ENCODE measurements around the gene OPRL1.
"Not testable (repeated sequence)": the region's sequence is repeated elsewhere in the genome, so short reads cannot be mapped to it uniquely, and the experiment has no call there.

The OPRL1 gene

GRCh38 chr20:64087226-64087825 lies 7.4 kb downstream of the OPRL1 start:
- DNase-seq: not testable (repeated sequence)

- not testable (repeated sequence) for DNase-seq
Measured at GRCh38 chr20:64088586-64088985, 8.7 kb downstream of the OPRL1 start.

GRCh38 chr20:64090165-64090564 lies 10.3 kb downstream of the OPRL1 start:
- no peak for DNase-seq

DNA sequence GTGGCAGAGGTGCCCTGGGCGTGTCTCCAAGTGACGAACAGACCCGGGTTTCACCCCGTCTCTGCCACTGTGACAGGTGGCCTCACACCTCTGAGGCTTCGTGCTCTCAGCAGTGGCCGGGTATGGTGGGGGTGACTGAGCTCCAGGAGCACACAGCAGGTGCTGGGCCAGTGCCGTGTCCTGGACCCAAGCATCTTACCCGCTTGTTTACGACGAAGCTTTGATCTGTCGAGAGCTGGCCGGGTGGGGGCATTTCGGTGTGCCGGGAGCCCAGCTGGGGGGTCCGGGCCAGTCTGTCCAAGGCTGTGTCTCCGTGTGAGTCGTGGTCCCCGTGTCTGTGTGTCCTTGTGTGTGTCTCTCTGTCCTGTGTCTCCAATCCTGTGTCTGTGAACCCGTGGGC lies 11.5 kb downstream of the OPRL1 start:
- no peak for DNase-seq

GRCh38 chr20:64091770-64092169 lies 11.9 kb downstream of the OPRL1 start:
- DNase-seq: no peak

DNA sequence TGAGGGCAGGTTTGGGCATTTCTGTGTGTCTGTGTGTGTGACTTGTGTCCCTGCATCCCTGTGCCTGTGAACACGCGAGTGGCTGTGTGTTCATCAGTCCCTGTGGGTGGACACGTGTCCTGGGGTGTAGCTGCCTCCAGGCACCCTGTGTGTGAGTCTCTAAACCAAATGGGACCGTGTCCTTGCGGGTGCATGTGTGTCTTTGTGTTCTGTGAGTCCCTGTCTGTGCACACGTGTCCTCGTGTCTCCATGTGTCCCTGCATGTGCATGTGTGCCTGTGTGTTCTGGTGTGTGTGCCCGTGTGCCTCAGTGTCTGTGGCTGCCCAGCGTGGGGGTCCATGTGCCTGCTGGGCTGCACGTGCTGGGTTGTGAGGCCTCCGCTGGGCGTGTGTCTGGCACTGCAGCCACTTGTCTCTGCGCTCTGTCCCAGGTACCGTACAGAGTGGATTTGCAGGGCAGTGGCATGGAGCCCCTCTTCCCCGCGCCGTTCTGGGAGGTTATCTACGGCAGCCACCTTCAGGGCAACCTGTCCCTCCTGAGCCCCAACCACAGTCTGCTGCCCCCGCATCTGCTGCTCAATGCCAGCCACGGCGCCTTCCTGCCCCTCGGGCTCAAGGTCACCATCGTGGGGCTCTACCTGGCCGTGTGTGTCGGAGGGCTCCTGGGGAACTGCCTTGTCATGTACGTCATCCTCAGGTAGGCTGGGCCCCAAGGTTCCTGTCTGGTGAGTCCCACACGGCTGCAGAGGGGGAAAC lies 12.6 kb downstream of the OPRL1 start:
- DNase-seq: no peak

GRCh38 chr20:64093013-64093503 lies 13.2 kb downstream of the OPRL1 start:
- no peak for DNase-seq

DNA sequence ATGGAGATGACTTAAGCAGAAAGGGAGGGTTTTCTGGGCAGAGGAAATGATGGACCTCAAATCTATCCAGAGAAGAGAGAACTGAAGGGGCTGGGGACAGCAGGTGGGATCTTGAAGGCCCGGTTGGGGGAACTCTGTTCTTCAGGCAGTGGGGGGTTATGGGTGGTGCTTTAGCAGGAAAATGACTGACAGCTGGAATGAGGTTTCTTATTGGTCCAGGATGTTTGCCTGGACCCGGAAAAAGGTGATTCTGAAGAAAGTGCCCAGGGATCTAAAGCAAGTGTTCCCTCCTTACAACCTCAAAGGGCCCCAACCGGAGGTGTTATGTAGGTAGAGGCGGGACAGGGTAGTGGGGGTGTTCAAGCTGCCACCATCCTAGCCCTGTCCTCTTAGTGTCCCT lies 15.6 kb downstream of the OPRL1 start:
- DNase-seq: no peak

DNA sequence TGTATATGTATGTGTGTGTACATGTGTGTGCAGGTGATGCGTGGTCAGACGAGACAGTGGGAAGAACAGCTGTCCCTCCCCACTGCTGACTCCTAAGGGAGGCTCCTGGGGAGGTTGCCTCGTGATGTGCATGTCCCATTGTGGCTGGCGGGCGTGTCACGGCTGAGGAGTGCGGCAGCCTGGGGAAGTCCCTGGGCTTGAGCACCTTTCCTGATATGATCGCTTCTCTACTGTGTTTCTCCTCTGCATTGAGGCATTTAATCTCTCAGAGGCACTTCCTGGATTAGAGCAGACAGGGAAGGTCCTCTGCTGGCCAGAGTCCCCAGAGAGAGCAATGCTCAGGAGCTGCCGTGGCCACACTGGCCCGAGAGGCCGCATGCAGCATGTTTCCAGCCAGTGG lies 16.0 kb downstream of the OPRL1 start:
- no peak for DNase-seq

DNA sequence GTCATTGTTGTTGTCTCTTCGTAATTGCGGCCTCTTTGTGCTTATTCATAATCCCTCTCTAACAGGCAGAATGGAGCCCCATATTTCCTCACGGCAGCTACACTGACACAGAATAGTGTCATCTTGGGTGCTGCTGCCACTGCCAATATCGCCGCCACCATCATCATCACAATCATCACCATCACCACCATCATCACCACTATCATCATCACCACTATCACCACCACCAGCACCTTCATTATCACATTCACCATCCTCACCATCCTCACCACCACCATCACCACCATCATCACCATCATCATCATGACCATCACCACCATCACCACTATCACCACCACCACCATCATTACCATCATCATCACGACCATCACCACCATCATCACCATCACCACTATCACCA lies 16.7 kb downstream of the OPRL1 start:
- DNase-seq: no peak

- peak in 1 of 3 donors; percentile 9 for DNase-seq
Measured at GRCh38 chr20:64098471-64099013, 18.7 kb downstream of the OPRL1 start.

- DNase-seq: peak in 1 of 3 donors; percentile 8
Measured at GRCh38 chr20:64099086-64099786, 19.4 kb downstream of the OPRL1 start.

- DNase-seq: peak in 1 of 3 donors; percentile 5
Measured at GRCh38 chr20:64099880-64100565, 20.1 kb downstream of the OPRL1 start.

GRCh38 chr20:64100566-64100888 lies 20.6 kb downstream of the OPRL1 start:
- DNase-seq: peak in 1 of 3 donors; percentile 3

- peak in 1 of 3 donors; percentile 12 for DNase-seq
Measured at GRCh38 chr20:64100946-64101688, 21.2 kb downstream of the OPRL1 start.

DNA sequence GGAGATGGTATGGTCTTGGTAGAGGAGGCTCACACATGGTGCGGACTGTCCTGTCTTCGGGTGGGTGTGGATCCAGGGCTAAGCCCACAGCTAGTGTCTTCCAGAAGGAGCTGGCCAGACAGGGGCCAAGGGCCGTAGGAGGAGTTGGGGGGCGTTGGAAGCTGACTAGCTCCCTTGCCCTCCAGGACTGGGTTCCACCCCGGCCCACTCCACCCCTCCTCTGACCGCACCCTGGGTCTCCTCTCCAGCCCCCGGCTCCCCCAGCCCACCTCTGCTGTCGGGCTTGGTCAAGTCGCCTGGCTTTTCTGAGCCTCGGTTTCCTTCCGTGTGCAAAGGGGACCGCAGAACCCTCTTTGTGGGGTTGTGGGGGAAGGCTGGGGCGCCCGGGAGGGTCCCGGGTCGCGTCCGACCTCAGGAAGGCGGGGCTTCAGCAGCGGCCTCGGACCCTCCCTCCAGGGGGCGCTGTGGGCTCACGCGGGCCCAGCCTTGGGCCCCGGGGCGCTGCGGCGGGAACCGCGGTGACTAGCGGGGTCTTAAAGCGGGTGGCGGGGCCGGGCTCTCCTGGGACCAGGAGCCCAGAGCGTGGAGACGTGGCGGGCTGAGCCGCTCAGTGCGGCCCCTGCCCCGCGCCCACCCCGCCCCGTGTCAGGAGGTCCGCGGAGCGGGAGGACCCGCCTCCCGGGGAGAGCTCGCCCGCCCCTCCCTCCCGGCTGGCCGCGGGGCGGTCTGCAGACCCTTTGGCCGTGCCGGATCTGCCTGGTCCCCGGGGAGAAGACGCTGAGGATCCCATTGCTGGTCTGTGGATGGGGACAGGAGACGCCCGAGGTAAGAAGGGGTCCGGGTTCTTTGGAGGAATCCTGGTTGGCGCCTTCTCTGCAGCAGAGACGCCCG lies 22.1 kb downstream of the OPRL1 start:
- DNase-seq: peak; percentile 58 to 86 (median 66)

DNA sequence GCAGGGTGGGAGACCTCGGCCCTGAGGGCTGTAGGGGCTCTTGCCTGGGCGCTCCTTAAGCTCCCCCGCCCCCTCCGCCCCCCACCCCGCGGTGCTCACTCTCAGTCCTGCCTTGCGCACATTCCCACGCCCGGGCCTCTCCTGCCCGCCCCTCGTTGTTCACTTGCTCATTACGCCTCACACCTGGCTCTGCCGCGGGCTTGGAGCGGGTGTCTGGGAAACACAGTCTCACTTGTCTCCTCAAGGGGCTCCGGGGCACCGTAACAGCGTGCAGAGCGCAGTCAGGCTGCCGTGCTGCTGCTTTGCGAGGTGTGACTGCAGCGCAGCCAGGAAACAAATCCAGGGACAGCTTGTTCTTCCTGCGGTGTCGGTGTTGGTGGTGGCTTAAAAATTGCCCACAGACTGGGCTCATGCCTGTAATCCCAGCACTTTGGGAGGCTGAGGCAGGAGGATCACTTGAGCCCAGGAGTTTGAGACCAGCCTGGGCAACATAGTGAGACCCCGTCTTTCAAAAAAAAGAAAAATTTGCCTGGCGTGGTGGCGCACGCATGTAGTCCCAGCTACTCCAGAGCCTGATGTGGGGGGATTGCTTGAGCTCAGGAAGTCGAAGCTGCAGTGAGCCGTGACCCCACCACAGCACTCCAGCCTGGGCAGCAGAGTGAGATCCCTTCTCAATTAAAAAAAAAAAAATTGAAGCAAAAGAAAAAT lies 22.9 kb downstream of the OPRL1 start:
- DNase-seq: peak in 1 of 3 donors; percentile 17

DNA sequence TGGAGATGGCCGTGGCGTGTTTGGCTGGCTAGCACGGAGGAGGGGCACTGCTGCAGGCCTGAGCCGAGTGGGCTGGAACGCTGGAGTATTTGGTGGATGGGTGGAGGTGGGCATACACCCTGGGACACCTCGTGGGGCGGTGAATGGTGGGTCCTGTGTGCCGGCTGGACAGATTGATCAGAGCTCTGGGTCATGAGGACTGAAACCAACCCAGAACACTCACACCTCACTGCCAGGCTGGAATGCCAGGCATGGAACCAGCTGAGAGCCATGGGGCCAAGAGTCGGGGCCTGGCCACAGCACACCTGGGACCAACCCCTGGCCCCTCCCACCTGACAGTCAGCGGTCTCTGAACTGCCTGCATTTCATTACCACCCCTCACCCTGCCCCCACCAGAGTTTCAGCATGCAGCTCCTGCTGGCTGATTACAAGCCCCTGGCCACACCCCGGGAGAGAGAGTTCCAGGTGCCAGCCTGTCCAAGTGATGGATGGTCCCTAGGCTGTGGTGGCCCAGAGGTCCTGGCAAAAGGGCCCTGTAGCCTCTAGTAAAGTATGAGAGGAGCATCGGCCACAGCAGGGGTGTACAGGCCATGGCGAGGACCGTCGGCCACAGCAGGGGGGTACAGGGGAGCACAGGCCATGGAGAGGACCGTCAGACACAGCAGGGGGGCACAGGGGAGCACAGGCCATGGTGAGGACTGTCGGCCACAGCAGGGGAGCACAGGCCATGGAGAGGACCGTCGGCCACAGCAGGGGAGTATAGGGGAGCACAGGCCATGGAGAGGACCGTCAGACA lies 24.2 kb downstream of the OPRL1 start:
- no peak for DNase-seq

GRCh38 chr20:64104667-64105451 lies 25.0 kb downstream of the OPRL1 start:
- peak in 1 of 3 donors; percentile 16 for DNase-seq

All from suppressor macrophage treated with lipopolysaccharide for 1 hour (primary cell).